A549 (cell line): Measurements from ENCODE around the gene U2AF1L4. TPM values are rescaled to one million over a fixed set of nuclear protein-coding genes. Genes with fewer than 3 reads are reported as not detected.
A peak's percentile ranks its signal among the peaks of the same experiment; 100 is the strongest.

Experiments
- ATAC-seq, 2 experiments: fragments of 200-7000 bp in 1 of 2; fragments of >200 bp in 1 of 2; cut with Nextera tagmentation in 1 of 2; cut with Tn5 transposase in 1 of 2; 3 replicates each; pipeline versions ENCODE4 v1.8.0 to v1.9.1; 2018 to 2020; ENCODE audit warnings: mild to moderate bottlenecking in 1 of 2, moderate library complexity in 1 of 2
- CTCF ChIA-PET: fragments of 300-600 bp; sonication (Branson Sonifier 250); formaldehyde crosslinking; extraction: SDS; loops from one replicate; lab custom pipeline; 2021; ENCODE audit warnings: antibody characterized with exemption, inconsistent platforms; lab: Yijun Ruan, JAX
- POLR2A ChIA-PET: fragments of 350-600 bp; formaldehyde crosslinking; extraction: SDS; loops from one replicate; lab custom pipeline; 2021; ENCODE audit warnings: antibody characterized with exemption, inconsistent platforms; lab: Yijun Ruan, JAX
- DNase-seq, 2 experiments: peaks; one replicate each; pipeline versions ENCODE4 v3.0.0 to v3.0.0-alpha.2; 2011 to 2016; ENCODE audit warnings: low read depth in 1 of 2, low spot score in 1 of 2
- FAIRE-seq: peaks from 2 replicates; lab custom pipeline; 2011; peaks lifted over from hg19 to GRCh38; lab: Jason Lieb, UNC
- H3K27ac ChIP-seq, 2 experiments: fragments of >200 bp; sonication (Bioruptor Twin); formaldehyde crosslinking; 3 replicates each; pipeline ENCODE4 v1.5.1; 2016 to 2017
- H3K4me1 ChIP-seq: fragments of >200 bp; sonication (Bioruptor Twin); formaldehyde crosslinking; 3 replicates; pipeline ENCODE4 v1.6.1; 2016
- H3K4me2 ChIP-seq: fragments of >200 bp; sonication (Bioruptor Twin); formaldehyde crosslinking; 3 replicates; pipeline ENCODE4 v1.6.1; 2016
- H3K4me3 ChIP-seq: fragments of >200 bp; sonication (Bioruptor Twin); formaldehyde crosslinking; 3 replicates; pipeline ENCODE4 v1.5.1; 2016
- H3K9me3 ChIP-seq: fragments of >200 bp; sonication (Bioruptor Twin); formaldehyde crosslinking; 3 replicates; pipeline ENCODE4 v1.6.1; 2016
- BHLHE40 ChIP-seq: IDR thresholded peaks from 2 replicates; pipeline ENCODE4 v1.6.1; 2012; ENCODE audit warnings: low read depth, low read length, inconsistent platforms
- CBX2 ChIP-seq: fragments of 200-600 bp; sonication (generic); IDR thresholded peaks from 2 replicates; pipeline ENCODE4 v1.6.1; 2016; ENCODE audit warnings: low read depth, mild to moderate bottlenecking, borderline replicate concordance
- CHD4 ChIP-seq: fragments of 200-600 bp; sonication (generic); IDR thresholded peaks from 2 replicates; pipeline ENCODE4 v1.6.1; 2016; ENCODE audit warnings: antibody characterized with exemption, mild to moderate bottlenecking, borderline replicate concordance
- EHF ChIP-seq: fragments of 250-450 bp; sonication (Bioruptor Pico); IDR thresholded peaks from 2 replicates; pipeline ENCODE4 v1.5.0; 2020; ENCODE audit warnings: mild to moderate bottlenecking
- ESRRA ChIP-seq: fragments of 150-350 bp; IDR thresholded peaks from 2 replicates; pipeline ENCODE4 v1.6.1; 2014; ENCODE audit warnings: mild to moderate bottlenecking, low read length, borderline replicate concordance
- FOSB ChIP-seq: fragments of 250-450 bp; sonication (Bioruptor Pico); IDR thresholded peaks from 2 replicates; pipeline ENCODE4 v1.5.0; 2020; ENCODE audit warnings: mild to moderate bottlenecking, moderate library complexity
- HDAC2 ChIP-seq: fragments of 200-600 bp; sonication (generic); IDR thresholded peaks from 2 replicates; pipeline ENCODE4 v1.6.1; 2016
- HOXA7 ChIP-seq: fragments of 250-450 bp; sonication (Bioruptor Pico); IDR thresholded peaks from 2 replicates; pipeline ENCODE4 v1.5.0; 2020; ENCODE audit warnings: mild to moderate bottlenecking, moderate library complexity
- KDM1A ChIP-seq: fragments of 200-600 bp; sonication (generic); IDR thresholded peaks from 2 replicates; pipeline ENCODE4 v1.6.1; 2016; ENCODE audit warnings: low read depth, mild to moderate bottlenecking
- MAZ ChIP-seq: fragments of 150-350 bp; IDR thresholded peaks from 2 replicates; pipeline ENCODE4 v1.6.1; 2014; ENCODE audit warnings: antibody characterized with exemption, low read depth, low read length, borderline replicate concordance
- PBX3 ChIP-seq: IDR thresholded peaks from 2 replicates; pipeline ENCODE4 v1.6.1; 2012
- PHF8 ChIP-seq: fragments of 200-600 bp; sonication (generic); IDR thresholded peaks from 2 replicates; pipeline ENCODE4 v1.6.1; 2016; ENCODE audit warnings: low read depth, mild to moderate bottlenecking, antibody characterized with exemption, moderate library complexity, borderline replicate concordance
- POLR2AphosphoS2 ChIP-seq: conservative IDR thresholded peaks from 2 replicates; pipeline ENCODE4 v1.6.1; 2012; ENCODE audit warnings: low read length, improper control_type of control experiment, inconsistent platforms
- RAD21 ChIP-seq, 2 experiments: fragments of >200 bp in 1 of 2; sonication (Bioruptor Twin) in 1 of 2; formaldehyde crosslinking in 1 of 2; IDR thresholded peaks in 1 of 2; conservative IDR thresholded peaks in 1 of 2; 2 replicates in 1 of 2; 3 replicates in 1 of 2; pipeline ENCODE4 v1.6.1; 2012 to 2018; ENCODE audit warnings: inconsistent platforms in 1 of 2
- RCOR1 ChIP-seq: fragments of 150-350 bp; IDR thresholded peaks from 2 replicates; pipeline ENCODE4 v1.6.1; 2014; ENCODE audit warnings: antibody characterized with exemption, low read length, low read depth
- REST ChIP-seq: fragments of 200-600 bp; sonication (generic); IDR thresholded peaks from 2 replicates; pipeline ENCODE4 v1.6.1; 2016; ENCODE audit warnings: antibody characterized with exemption, mild to moderate bottlenecking, moderate library complexity
- RFX5 ChIP-seq: fragments of 450-650 bp; IDR thresholded peaks from 2 replicates; pipeline ENCODE4 v1.7.1; 2014; ENCODE audit warnings: antibody characterized with exemption, mild to moderate bottlenecking, moderate library complexity
- SMC3 ChIP-seq: fragments of >200 bp; sonication (Bioruptor Twin); formaldehyde crosslinking; IDR thresholded peaks from 3 replicates; pipeline ENCODE4 v1.6.1; 2018; ENCODE audit warnings: inconsistent platforms
- TP53 ChIP-seq: fragments of 250-450 bp; sonication (Bioruptor Pico); IDR thresholded peaks from 2 replicates; pipeline ENCODE4 v1.5.0; 2021; ENCODE audit warnings: mild to moderate bottlenecking, moderate library complexity
- WGBS: methylation state at CpG from one replicate; pipeline ENCODE4 v1.1.6; 2017; ENCODE audit errors: missing lambda C conversion rate; 5-methylcytosine and 5-hydroxymethylcytosine counted together
- polyA plus RNA-seq, 4 experiments: library from polyadenylated mRNA; depleted of rRNA in 3 of 4; stranded (reverse); fragments of >200 nt; fragmentation: RNase III in 1 of 4; extraction: RNeasy Plus Mini Kit Qiagen cat#74134 plus additional on column Dnase treatment in 1 of 4; gene quantifications; 2 replicates in 3 of 4; 3 replicates in 1 of 4; pipeline ENCODE4 v1.2.3, GENCODE V29; 2011 to 2017
- TF ChIP-seq, protein P1 (sequence below): IDR thresholded peaks from 2 replicates; pipeline ENCODE4 v1.6.1; 2012; ENCODE audit warnings: low read depth, borderline replicate concordance
- TF ChIP-seq, protein P2 (sequence below): IDR thresholded peaks from 2 replicates; pipeline ENCODE4 v1.6.1; 2012
- TF ChIP-seq, protein P3 (sequence below): fragments of >200 bp; sonication (Bioruptor Twin); formaldehyde crosslinking; IDR thresholded peaks from 3 replicates; pipeline ENCODE4 v1.6.1; 2016
- TF ChIP-seq, protein P4 (sequence below): fragments of >200 bp; sonication (Bioruptor Twin); formaldehyde crosslinking; IDR thresholded peaks from 3 replicates; pipeline ENCODE4 v1.5.1; 2016

U2AF1L4 gene
- polyA plus RNA-seq, 2 of the 4 experiments (the other 2 are of a cell fraction), result 41.1 to 42.8 TPM

GRCh38 chr19:35696835-35697234 lies 48.4 kb downstream of the U2AF1L4 start (continued):
- no peak for TF ChIP-seq MAZ

GRCh38 chr19:35695895-35696422 lies 49.3 kb downstream of the U2AF1L4 start:
- no peak for TF ChIP-seq RFX5
- no peak for TF ChIP-seq HDAC2
- no peak for TF ChIP-seq BHLHE40
- TF ChIP-seq, all 56 proteins: peak for 0
- Histone ChIP-seq H3K27ac (no peak overlapping the region), H3K4me2 (no peak overlapping the region), H3K4me1 (no peaks in the 10 kb centered on the region), H3K9me3 (no peaks in the 10 kb centered on the region), H3K4me3 (no peak overlapping the region)
- ChIA-PET POLR2A (no interaction called here), CTCF (interaction anchor here (0.6 to 13.6 kb wide), 18 partner anchors 9 to 489 kb away, joined by 3 to 161 read pairs (median 4); partner anchors contain the start of genes PSENEN and U2AF1L4)
- FAIRE-seq (no peak), DNase-seq (no peak), ATAC-seq (no peak)
- WGBS, result 54% methylated on average over 2 of the region's 2 CpGs

DNA sequence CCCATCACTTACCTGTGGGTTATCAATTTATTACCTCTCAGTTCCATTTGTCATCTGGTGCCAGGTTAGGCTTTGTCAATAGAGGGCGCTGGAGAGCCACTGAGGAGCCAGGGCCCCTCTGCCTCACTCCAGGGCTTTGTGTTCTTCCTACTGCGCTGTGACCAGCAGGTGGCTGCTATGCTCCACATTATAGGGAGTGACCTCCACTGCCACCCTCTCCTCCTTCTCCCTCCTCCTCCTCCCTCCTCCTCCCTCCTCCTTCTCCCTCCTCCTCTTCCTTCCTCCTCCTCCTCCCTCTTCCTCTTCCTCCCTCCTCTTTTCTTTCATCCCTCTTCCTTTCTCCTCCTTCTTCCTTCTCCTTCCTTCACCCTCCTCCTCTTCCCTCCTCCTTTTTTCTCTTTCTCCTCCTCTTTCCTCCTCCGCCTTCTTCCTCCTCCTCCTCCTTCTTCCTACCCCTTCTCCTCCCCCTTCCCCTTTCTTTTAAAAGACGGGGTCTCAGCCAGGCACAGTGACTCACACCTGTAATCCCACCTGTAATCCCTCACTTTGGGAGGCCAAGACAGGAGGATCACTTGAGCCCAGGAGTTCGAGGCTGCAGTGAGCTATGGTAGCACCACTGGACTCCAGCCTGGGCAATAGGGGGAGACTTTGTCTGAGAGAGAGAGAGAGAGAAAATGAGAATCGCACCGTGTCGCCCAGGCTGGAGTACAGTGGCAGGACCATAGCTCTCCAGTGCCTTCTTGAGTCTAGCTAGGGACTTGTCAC lies 51.2 kb downstream of the U2AF1L4 start:
- FAIRE-seq (peak; percentile 98), ATAC-seq (peak; percentile 99), DNase-seq (peak; percentile 95 to 97)
- H3K4me1 ChIP-seq, result no peaks in the 10 kb centered on the region
- CTCF ChIA-PET, result interaction anchor here (0.5 to 13.6 kb wide), 49 partner anchors 9 to 360 kb away, joined by 3 to 161 read pairs (median 4); partner anchors contain the start of genes ATP4A, HAUS5, PRODH2 and THAP8
- POLR2A ChIA-PET, result no interaction called here
- no peak overlapping the region for H3K4me2 ChIP-seq
- H3K4me3 ChIP-seq, result no peak overlapping the region
- no peaks in the 10 kb centered on the region for H3K9me3 ChIP-seq
- 26% methylated on average over 8 of the region's 8 CpGs for WGBS
- H3K27ac ChIP-seq, result 0 out of 6 replicates have a peak overlapping the region, but pooled peaks of 1 of the 2 experiments have one; percentile 4
- TF ChIP-seq POLR2AphosphoS2 (no peak), HOXA7 (CRISPR knock-in tag) (no peak), HDAC2 (0 out of 2 replicates have a peak, but pooled peaks have one; percentile 25), FOSB (CRISPR knock-in tag) (no peak), PBX3 (no peak), KDM1A (0 out of 2 replicates have a peak, but pooled peaks have one; percentile 38), RCOR1 (0 out of 2 replicates have a peak, but pooled peaks have one; percentile 41), CHD4 (peak; percentile 71; the same call in 1 of the 2 replicates), RAD21 (conservative IDR thresholded peaks at IDR 0.05 in 1 of 2, IDR thresholded peaks at IDR 0.05 in 1 of 2) (peak; percentile 99 to 100), MAZ (peak; percentile 90), PHF8 (no peak), SMC3 (peak; percentile 99), EHF (CRISPR knock-in tag) (no peak), REST (no peak), TP53 (CRISPR knock-in tag) (no peak), CBX2 (no peak), ESRRA (no peak), BHLHE40 (no peak)
- TF ChIP-seq, protein P1, sequence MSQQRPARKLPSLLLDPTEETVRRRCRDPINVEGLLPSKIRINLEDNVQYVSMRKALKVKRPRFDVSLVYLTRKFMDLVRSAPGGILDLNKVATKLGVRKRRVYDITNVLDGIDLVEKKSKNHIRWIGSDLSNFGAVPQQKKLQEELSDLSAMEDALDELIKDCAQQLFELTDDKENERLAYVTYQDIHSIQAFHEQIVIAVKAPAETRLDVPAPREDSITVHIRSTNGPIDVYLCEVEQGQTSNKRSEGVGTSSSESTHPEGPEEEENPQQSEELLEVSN, result no peak
- TF ChIP-seq, protein P2, sequence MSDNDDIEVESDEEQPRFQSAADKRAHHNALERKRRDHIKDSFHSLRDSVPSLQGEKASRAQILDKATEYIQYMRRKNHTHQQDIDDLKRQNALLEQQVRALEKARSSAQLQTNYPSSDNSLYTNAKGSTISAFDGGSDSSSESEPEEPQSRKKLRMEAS, result 0 out of 2 replicates have a peak, but pooled peaks have one; percentile 37
- TF ChIP-seq, protein P3, sequence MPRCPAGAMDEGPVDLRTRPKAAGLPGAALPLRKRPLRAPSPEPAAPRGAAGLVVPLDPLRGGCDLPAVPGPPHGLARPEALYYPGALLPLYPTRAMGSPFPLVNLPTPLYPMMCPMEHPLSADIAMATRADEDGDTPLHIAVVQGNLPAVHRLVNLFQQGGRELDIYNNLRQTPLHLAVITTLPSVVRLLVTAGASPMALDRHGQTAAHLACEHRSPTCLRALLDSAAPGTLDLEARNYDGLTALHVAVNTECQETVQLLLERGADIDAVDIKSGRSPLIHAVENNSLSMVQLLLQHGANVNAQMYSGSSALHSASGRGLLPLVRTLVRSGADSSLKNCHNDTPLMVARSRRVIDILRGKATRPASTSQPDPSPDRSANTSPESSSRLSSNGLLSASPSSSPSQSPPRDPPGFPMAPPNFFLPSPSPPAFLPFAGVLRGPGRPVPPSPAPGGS, result no peak
- TF ChIP-seq, protein P4, sequence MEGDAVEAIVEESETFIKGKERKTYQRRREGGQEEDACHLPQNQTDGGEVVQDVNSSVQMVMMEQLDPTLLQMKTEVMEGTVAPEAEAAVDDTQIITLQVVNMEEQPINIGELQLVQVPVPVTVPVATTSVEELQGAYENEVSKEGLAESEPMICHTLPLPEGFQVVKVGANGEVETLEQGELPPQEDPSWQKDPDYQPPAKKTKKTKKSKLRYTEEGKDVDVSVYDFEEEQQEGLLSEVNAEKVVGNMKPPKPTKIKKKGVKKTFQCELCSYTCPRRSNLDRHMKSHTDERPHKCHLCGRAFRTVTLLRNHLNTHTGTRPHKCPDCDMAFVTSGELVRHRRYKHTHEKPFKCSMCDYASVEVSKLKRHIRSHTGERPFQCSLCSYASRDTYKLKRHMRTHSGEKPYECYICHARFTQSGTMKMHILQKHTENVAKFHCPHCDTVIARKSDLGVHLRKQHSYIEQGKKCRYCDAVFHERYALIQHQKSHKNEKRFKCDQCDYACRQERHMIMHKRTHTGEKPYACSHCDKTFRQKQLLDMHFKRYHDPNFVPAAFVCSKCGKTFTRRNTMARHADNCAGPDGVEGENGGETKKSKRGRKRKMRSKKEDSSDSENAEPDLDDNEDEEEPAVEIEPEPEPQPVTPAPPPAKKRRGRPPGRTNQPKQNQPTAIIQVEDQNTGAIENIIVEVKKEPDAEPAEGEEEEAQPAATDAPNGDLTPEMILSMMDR, result peak; percentile 100
